Body of pancreas (tissue), 4 donors: ENCODE data around the gene CACNA1C. TPM values are rescaled to one million over a fixed set of nuclear protein-coding genes. Genes with fewer than 3 reads are reported as not detected.

Experiments used
- ATAC-seq: fragments of 150-250 bp; one replicate; pipeline ENCODE4 v1.9.1; 2016
- DNase-seq, 4 donors: peaks; one replicate each; pipeline ENCODE4 v3.0.0-alpha.2; 2019
- H3K27ac ChIP-seq, 4 donors: fragments of 200-600 bp; sonication (generic); 1 replicate in 3 of 4; 2 replicates in 1 of 4; pipeline versions ENCODE4 v1.5.1 to v1.6.1; 2016 to 2019; ENCODE audit warnings: mild to moderate bottlenecking in 1 of 4, mixed read lengths in 1 of 4, moderate library complexity in 1 of 4
- H3K27me3 ChIP-seq, 2 donors: fragments of 200-600 bp; sonication (generic); one replicate each; pipeline ENCODE4 v1.6.0; 2016; ENCODE audit warnings: mild to moderate bottlenecking in 1 of 2
- H3K36me3 ChIP-seq, 2 donors: fragments of 200-600 bp; sonication (generic); replicated peaks in 1 of 2; 2 replicates each; pipeline ENCODE4 v1.5.1; 2016; ENCODE audit warnings: low read depth in 2 of 2; ENCODE audit not compliant: insufficient read depth in 1 of 2
- H3K4me1 ChIP-seq: fragments of 200-600 bp; sonication (generic); one replicate; pipeline ENCODE4 v1.6.0; 2016
- H3K4me3 ChIP-seq, 2 donors: fragments of 200-600 bp; sonication (generic); 1 replicate in 1 of 2; 2 replicates in 1 of 2; pipeline ENCODE4 v1.5.1; 2016 to 2019
- H3K9me3 ChIP-seq, 3 donors: fragments of 200-600 bp; sonication (generic); 1 replicate in 2 of 3; 2 replicates in 1 of 3; pipeline ENCODE4 v1.5.1; 2016
- POLR2A ChIP-seq, 3 donors: fragments of 450-650 bp; IDR thresholded peaks; one replicate each; pipeline ENCODE4 v1.6.1; 2016; ENCODE audit warnings: antibody characterized with exemption in 3 of 3, mild to moderate bottlenecking in 2 of 3
- WGBS, 2 donors: methylation state at CpG; one replicate each; pipeline ENCODE4 v1.1.5; 2017; 5-methylcytosine and 5-hydroxymethylcytosine counted together
- intact Hi-C: fragments of 100-400 bp; cut with DNase I; formaldehyde crosslinking; loops from one replicate; pipeline ENCODE4 v1.15.1; 2023
- total RNA-seq, 2 donors: library from RNA; depleted of rRNA; stranded (reverse); fragments of >200 nt; gene quantifications; one replicate each; pipeline ENCODE4 v1.1.0, GENCODE V29; 2016
- TF ChIP-seq, protein P1 (sequence below), 7 experiments: fragments of 450-650 bp in 4 of 7; fragments of 200-600 bp in 3 of 7; sonication (generic) in 3 of 7; IDR thresholded peaks; one replicate each; pipeline ENCODE4 v1.5.1; 2016 to 2019; ENCODE audit warnings: antibody characterized with exemption in 7 of 7

The CACNA1C gene
- total RNA-seq, 2 donors from 2014 or later: 2.3 to 4.4 TPM

GRCh38 chr12:2224961-2225360 lies 172.2 kb downstream of the CACNA1C start:
- WGBS, 2 donors: 69 to 71% methylated on average over 4 of the region's 4 CpGs
- H3K27ac ChIP-seq: no peak overlapping the region

DNA sequence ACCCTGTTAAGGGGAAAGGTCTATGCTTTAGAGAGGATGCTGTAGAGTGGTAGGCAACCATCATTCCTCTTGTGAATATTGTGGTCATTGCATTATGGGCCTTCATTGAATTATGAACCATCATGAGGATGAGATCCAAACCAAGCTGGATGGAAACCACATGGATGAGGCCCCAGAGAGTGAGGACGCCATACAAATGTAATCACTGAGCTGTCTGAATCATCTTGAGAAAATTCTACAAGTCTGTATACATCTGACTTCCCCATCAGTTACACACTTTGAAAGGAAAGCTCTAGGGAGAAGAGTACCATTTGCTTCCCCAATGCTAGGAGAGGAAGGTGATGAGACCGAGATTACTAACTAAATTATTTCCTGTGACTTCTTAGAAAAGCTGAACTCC lies 172.9 kb downstream of the CACNA1C start:
- Histone ChIP-seq H3K27me3 (no peaks in the 10 kb centered on the region), H3K9me3 (no peaks in the 10 kb centered on the region), H3K4me3 (no peak overlapping the region), H3K4me1 (no peaks in the 10 kb centered on the region), H3K27ac (no peak overlapping the region), H3K36me3 (no peaks in the 10 kb centered on the region)
- no peak for DNase-seq
- no peak for TF ChIP-seq POLR2A (IDR thresholded peaks at IDR 0.05)
- TF ChIP-seq, protein P1, sequence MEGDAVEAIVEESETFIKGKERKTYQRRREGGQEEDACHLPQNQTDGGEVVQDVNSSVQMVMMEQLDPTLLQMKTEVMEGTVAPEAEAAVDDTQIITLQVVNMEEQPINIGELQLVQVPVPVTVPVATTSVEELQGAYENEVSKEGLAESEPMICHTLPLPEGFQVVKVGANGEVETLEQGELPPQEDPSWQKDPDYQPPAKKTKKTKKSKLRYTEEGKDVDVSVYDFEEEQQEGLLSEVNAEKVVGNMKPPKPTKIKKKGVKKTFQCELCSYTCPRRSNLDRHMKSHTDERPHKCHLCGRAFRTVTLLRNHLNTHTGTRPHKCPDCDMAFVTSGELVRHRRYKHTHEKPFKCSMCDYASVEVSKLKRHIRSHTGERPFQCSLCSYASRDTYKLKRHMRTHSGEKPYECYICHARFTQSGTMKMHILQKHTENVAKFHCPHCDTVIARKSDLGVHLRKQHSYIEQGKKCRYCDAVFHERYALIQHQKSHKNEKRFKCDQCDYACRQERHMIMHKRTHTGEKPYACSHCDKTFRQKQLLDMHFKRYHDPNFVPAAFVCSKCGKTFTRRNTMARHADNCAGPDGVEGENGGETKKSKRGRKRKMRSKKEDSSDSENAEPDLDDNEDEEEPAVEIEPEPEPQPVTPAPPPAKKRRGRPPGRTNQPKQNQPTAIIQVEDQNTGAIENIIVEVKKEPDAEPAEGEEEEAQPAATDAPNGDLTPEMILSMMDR (IDR thresholded peaks at IDR 0.05): no peak
- intact Hi-C loops: no loop called here
- 60 to 70% methylated on average over 2 of the region's 2 CpGs for WGBS, 2 donors
- no peak for ATAC-seq

More at GRCh38 chr12:2224961-2225360, 172.2 kb downstream of the CACNA1C start:
- no peak overlapping the region for H3K4me3 ChIP-seq
- no peaks in the 10 kb centered on the region for H3K4me1 ChIP-seq
- DNase-seq (no peak), ATAC-seq (no peak)
- TF ChIP-seq, protein P1 (IDR thresholded peaks at IDR 0.05): no peak
- no peak for TF ChIP-seq POLR2A (IDR thresholded peaks at IDR 0.05)
- no peaks in the 10 kb centered on the region for H3K27me3 ChIP-seq
- no peaks in the 10 kb centered on the region for H3K36me3 ChIP-seq
- no peaks in the 10 kb centered on the region for H3K9me3 ChIP-seq
- intact Hi-C loops: no loop called here

DNA sequence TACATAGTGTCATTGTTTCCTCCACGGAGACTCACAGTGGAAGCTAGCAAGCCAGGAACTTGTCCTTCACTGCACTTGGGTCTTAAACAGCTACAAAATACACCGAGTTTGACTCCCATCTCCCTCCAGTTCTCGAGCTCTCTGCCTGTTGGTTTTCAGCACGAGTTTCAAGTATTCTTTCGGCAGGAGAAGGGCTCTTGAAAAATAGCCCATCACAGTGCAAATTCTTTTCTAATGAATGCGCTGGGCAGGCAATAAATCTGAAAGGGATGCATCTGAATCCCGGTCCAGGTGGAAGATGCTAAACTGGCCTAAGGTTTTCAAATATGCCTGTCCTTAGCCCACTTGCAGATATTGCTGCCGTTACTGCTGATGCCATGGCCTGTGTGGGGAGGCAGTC lies 173.9 kb downstream of the CACNA1C start:
- no peak for DNase-seq
- Histone ChIP-seq H3K4me3 (no peak overlapping the region), H3K27me3 (no peaks in the 10 kb centered on the region), H3K4me1 (no peaks in the 10 kb centered on the region), H3K36me3 (no peaks in the 10 kb centered on the region), H3K9me3 (no peaks in the 10 kb centered on the region), H3K27ac (no peak overlapping the region)
- intact Hi-C loops: no loop called here
- no peak for TF ChIP-seq POLR2A (IDR thresholded peaks at IDR 0.05)
- TF ChIP-seq, protein P1 (IDR thresholded peaks at IDR 0.05): no peak
- WGBS, 2 donors: 52 to 61% methylated on average over 8 of the region's 8 CpGs
- no peak for ATAC-seq

GRCh38 chr12:2227360-2227759 lies 174.6 kb downstream of the CACNA1C start:
- Histone ChIP-seq H3K9me3 (no peaks in the 10 kb centered on the region), H3K4me3 (no peak overlapping the region), H3K36me3 (no peaks in the 10 kb centered on the region), H3K4me1 (no peaks in the 10 kb centered on the region), H3K27me3 (no peaks in the 10 kb centered on the region), H3K27ac (no peak overlapping the region)
- WGBS, 2 donors: 14 to 29% methylated on average over 1 of the region's 1 CpG
- intact Hi-C loops: no loop called here
- DNase-seq (no peak), ATAC-seq (no peak)
- no peak for TF ChIP-seq POLR2A (IDR thresholded peaks at IDR 0.05)
- TF ChIP-seq, protein P1 (IDR thresholded peaks at IDR 0.05): no peak

- Histone ChIP-seq H3K27me3 (no peaks in the 10 kb centered on the region), H3K27ac (no peak overlapping the region), H3K36me3 (no peaks in the 10 kb centered on the region), H3K4me1 (no peaks in the 10 kb centered on the region), H3K9me3 (no peaks in the 10 kb centered on the region), H3K4me3 (no peak overlapping the region)
- no peak for TF ChIP-seq POLR2A (IDR thresholded peaks at IDR 0.05)
- TF ChIP-seq, protein P1 (IDR thresholded peaks at IDR 0.05): no peak
- ATAC-seq (no peak), DNase-seq (no peak)
- intact Hi-C loops: no loop called here
These were observed 175.7 kb downstream of the CACNA1C start for GRCh38 chr12:2228535-2228934.
